ENCODE measurements around the gene PPT1.
"Not testable (repeated sequence)": the region's sequence is repeated elsewhere in the genome, so short reads cannot be mapped to it uniquely, and the experiment has no call there.

Gene PPT1

GRCh38 chr1:40094466-40095110, 2.5 kb downstream of the PPT1 start:
- in situ Hi-C loops (cut with HindIII; ENCODE audit: low pct_ligation_motif_present, low pct_unique_long_range_greater_than_20kb, low sequenced_read_pairs) = no loop called here
- no peak for DNase-seq

- in situ Hi-C loops (cut with HindIII; ENCODE audit: low pct_ligation_motif_present, low pct_unique_long_range_greater_than_20kb, low sequenced_read_pairs) = no loop called here
- DNase-seq = no peak
Observed at GRCh38 chr1:40092706-40093639, 4.1 kb downstream of the PPT1 start.

DNA sequence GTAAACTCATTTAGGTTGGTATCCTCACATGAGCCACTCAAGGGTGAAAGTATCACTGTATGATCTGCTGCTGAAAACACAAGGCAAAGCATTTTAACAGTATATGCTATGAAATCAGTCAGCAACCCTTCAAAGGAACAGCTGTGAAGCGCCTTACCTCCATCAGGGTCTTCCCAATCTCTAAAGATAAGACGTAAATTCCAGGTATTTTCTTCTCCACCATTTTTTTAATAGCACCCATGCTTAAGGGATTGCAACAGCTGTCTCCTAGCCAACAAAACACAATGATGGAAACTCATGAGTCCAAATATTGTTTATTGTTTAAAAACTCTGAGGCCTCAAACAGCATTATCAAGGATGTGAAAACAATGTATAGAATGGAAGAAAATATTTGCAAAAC, 4.8 kb downstream of the PPT1 start:
- in situ Hi-C loops (cut with HindIII; ENCODE audit: low pct_ligation_motif_present, low pct_unique_long_range_greater_than_20kb, low sequenced_read_pairs) = no loop called here
- DNase-seq = no peak

- no peak for DNase-seq
Observed at GRCh38 chr1:40090652-40091355, 6.2 kb downstream of the PPT1 start.

GRCh38 chr1:40084750-40085149, 12.3 kb downstream of the PPT1 start:
- peak; percentile 67 for DNase-seq
- in situ Hi-C loops (cut with HindIII; ENCODE audit: low pct_ligation_motif_present, low pct_unique_long_range_greater_than_20kb, low sequenced_read_pairs) = not testable (repeated sequence)

More at GRCh38 chr1:40090652-40091355, 6.2 kb downstream of the PPT1 start:
- in situ Hi-C loops (cut with HindIII; ENCODE audit: low pct_ligation_motif_present, low pct_unique_long_range_greater_than_20kb, low sequenced_read_pairs) = no loop called here

- in situ Hi-C loops (cut with HindIII; ENCODE audit: low pct_ligation_motif_present, low pct_unique_long_range_greater_than_20kb, low sequenced_read_pairs) = no loop called here
- no peak for DNase-seq
Observed at GRCh38 chr1:40081871-40082270, 15.2 kb downstream of the PPT1 start.

DNA sequence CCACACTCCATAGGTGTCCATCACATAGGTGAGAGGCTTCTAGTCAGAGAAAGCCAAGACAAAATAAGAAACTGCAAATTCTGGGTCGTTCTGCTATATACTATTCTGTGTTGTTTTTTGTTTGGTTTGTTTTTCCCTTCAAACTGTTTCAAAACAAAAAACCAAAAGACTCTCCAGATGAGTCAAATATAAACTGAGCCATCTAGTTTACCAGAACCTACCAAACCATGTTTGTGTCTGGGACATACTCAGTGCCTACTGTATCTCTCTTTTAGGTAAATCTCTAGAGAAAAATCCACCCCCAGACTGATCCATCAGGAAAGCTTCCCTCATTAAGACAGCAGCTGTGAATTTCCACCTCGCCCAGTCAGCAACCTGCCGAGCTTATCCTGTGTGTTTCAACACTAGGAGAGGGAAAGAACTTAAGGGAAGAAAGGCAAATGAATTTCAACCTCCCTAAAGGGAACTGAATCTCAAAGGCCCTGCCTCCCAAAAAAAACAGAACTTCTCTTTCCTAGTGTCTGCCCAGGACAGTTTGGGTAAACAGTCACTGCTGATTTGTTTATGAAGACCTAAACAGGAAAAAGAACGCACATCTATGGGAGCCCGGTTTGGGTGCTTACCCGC, 17.2 kb downstream of the PPT1 start:
- no peak for DNase-seq
- in situ Hi-C loops (cut with HindIII; ENCODE audit: low pct_ligation_motif_present, low pct_unique_long_range_greater_than_20kb, low sequenced_read_pairs) = no loop called here

DNA sequence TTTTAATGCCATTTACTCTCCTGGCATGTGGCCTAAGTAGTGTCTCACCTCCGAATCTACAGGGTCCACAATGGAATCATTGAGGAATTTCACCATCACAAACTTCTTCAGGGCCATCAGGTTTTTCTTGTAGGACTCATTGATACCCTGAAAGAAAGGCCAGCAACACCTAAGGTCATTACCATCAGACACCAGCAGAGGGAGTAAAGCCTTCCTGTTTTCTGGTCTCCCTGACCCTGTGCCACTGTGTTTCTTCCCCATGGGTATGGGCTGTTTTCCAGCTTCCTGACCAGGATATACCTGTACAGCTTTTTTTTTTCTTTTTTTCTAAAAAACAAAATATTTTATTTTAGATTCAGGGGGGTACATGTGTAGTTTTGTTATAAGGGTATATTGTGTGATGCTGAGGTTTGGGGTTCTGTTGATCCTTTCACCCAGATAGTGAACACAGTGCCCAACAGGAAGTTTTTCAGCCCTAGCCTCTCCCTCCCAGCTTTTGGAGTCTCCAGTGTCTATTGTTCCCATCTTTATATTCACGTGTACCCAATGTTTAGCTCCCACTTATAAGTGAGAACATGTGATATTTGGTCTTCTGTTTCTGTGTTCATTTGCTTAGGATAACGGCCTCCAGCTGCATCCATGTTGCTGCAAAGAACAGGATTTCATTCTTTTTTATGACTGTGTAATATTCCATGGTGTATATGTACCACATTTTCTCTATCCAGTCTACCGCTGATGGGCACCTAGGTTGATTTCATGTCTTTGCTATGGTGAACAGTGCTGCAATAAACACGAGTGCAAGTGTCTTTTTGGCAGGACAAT, 18.3 kb downstream of the PPT1 start:
- in situ Hi-C loops (cut with HindIII; ENCODE audit: low pct_ligation_motif_present, low pct_unique_long_range_greater_than_20kb, low sequenced_read_pairs) = no loop called here

GRCh38 chr1:40076895-40077312, 20.1 kb downstream of the PPT1 start:
- peak; percentile 4 for DNase-seq
- in situ Hi-C loops (cut with HindIII; ENCODE audit: low pct_ligation_motif_present, low pct_unique_long_range_greater_than_20kb, low sequenced_read_pairs) = no loop called here

More for the DNA sequence above, 18.3 kb downstream of the PPT1 start:
- peak; percentile 55 for DNase-seq

DNA sequence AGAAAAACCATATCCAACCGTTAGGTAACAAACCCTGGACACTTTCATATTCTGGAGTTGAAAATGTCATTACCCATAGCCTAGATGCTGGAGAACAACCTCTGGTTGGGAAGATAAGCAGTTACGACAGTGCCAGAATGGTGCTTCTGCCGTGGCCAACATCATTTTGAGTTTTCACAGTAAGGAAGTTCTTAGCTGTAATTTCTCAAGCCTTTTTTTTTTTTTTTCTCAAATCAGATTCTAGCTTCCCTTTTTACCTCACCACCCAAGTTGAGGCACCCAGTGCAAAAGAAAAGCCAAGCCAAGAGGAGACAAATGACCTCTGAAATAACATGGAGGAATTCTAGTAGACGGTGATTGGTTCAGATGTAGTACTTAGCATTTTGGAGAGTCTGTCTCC, 21.8 kb downstream of the PPT1 start:
- no peak for DNase-seq
- in situ Hi-C loops (cut with HindIII; ENCODE audit: low pct_ligation_motif_present, low pct_unique_long_range_greater_than_20kb, low sequenced_read_pairs) = no loop called here

GRCh38 chr1:40073062-40073461, 24.0 kb downstream of the PPT1 start:
- in situ Hi-C loops (cut with HindIII; ENCODE audit: low pct_ligation_motif_present, low pct_unique_long_range_greater_than_20kb, low sequenced_read_pairs) = no loop called here
- no peak for DNase-seq

GRCh38 chr1:40072142-40072541, 24.9 kb downstream of the PPT1 start:
- in situ Hi-C loops (cut with HindIII; ENCODE audit: low pct_ligation_motif_present, low pct_unique_long_range_greater_than_20kb, low sequenced_read_pairs) = no loop called here
- no peak for DNase-seq

GRCh38 chr1:40067851-40068250, 29.2 kb downstream of the PPT1 start:
- no peak for DNase-seq
- in situ Hi-C loops (cut with HindIII; ENCODE audit: low pct_ligation_motif_present, low pct_unique_long_range_greater_than_20kb, low sequenced_read_pairs) = no loop called here

DNA sequence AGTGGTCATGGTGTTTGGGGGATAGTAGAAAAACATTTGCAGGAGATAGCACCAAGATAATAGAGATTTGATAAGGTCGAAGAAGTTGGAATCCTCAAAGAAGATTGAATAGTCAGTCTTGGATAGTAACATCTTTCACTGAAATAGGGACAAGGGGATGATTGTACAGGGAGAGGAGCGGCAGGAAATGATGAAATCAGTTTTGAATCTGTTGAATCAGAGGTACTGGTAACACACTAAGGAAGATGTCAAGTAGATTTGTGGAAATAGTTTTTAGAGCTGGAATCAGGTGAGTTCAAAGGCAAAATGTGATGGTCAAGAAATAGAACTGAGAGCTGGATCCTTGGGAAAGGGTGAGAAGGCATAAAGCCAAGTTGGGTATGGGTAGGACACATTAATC, 30.0 kb downstream of the PPT1 start:
- DNase-seq = no peak
- in situ Hi-C loops (cut with HindIII; ENCODE audit: low pct_ligation_motif_present, low pct_unique_long_range_greater_than_20kb, low sequenced_read_pairs) = no loop called here

GRCh38 chr1:40064797-40065499, 32.1 kb downstream of the PPT1 start:
- in situ Hi-C loops (cut with HindIII; ENCODE audit: low pct_ligation_motif_present, low pct_unique_long_range_greater_than_20kb, low sequenced_read_pairs) = no loop called here
- no peak for DNase-seq

- no peak for DNase-seq
- in situ Hi-C loops (cut with HindIII; ENCODE audit: low pct_ligation_motif_present, low pct_unique_long_range_greater_than_20kb, low sequenced_read_pairs) = no loop called here
Observed at GRCh38 chr1:40059960-40060750, 36.9 kb downstream of the PPT1 start.

Measured in ACHN (cell line).